ENCODE results near the gene CREB1.
A peak's percentile ranks its signal among the peaks of the same experiment; 100 is the strongest.
"Not testable (repeated sequence)": the region's sequence is repeated elsewhere in the genome, so short reads cannot be mapped to it uniquely, and the experiment has no call there.

The CREB1 gene

GRCh38 chr2:207632575-207633493, 103.1 kb downstream of the CREB1 start:
- WGBS (ENCODE audit: extremely low coverage, insufficient coverage, insufficient read length): no CpG with 5 or more reads among the region's 8 CpGs

DNA sequence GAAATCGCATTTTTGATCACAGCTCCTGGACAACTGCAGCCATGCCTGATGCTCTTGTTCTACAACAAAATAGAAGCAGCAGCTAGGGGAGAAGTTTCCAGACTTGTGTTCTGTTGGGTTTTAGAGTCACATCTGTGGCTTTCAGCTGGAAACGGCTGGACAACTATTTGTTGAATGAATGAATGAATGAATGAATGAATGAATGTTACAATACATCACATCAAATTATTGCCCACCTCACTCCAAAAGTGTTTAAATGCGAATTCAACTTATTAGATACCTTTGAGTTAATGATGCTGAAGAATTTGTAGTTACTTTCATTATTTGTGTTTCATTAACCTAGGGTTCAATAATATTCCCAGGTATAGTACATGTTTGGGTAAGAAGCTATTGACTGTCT, 103.9 kb downstream of the CREB1 start:
- no peak overlapping the region for H2BK120ac ChIP-seq (ENCODE audit: insufficient read depth, low read length, poor library complexity)
- no peak overlapping the region for H2AFZ ChIP-seq (ENCODE audit: insufficient read depth, low read length, poor library complexity)
- no peak overlapping the region for H3K14ac ChIP-seq (ENCODE audit: low read length)
- H2AK5ac ChIP-seq (ENCODE audit: low read length): no peak overlapping the region
- DNase-seq: peak in 1 of 2 donors; percentile 9
- no peak overlapping the region for H4K8ac ChIP-seq (ENCODE audit: low read depth, low read length)
- no peak overlapping the region for H3K4ac ChIP-seq (ENCODE audit: low read depth, low read length)
- H2BK5ac ChIP-seq (ENCODE audit: low read depth, low read length, poor library complexity): peak overlapping the region; percentile 33
- H3K9ac ChIP-seq (ENCODE audit: low read length): no peak overlapping the region
- H3K18ac ChIP-seq (ENCODE audit: low read length): no peak overlapping the region
- no peak overlapping the region for H2BK12ac ChIP-seq (ENCODE audit: low read length)
- no peaks in the 10 kb centered on the region for H3K27me3 ChIP-seq (ENCODE audit: insufficient read depth, low read length)
- H3K9me3 ChIP-seq (ENCODE audit: insufficient read depth, low read depth, low read length): no peaks in the 10 kb centered on the region
- H3K4me3 ChIP-seq (ENCODE audit: low read depth, low read length): no peak overlapping the region
- H3K79me2 ChIP-seq (ENCODE audit: control insufficient read depth, insufficient read depth, low read length, poor library complexity): no peaks in the 10 kb centered on the region
- H3K23ac ChIP-seq (ENCODE audit: low read length): no peak overlapping the region
- WGBS (ENCODE audit: extremely low coverage, insufficient coverage, insufficient read length): no CpG with 5 or more reads among the region's 3 CpGs
- peak overlapping the region; percentile 35 for H4K91ac ChIP-seq (ENCODE audit: low read depth, low read length)
- H3K4me1 ChIP-seq (ENCODE audit: control insufficient read depth in 1 of 2, insufficient read depth in 2 of 2, low read length in 2 of 2): peaks cover 5 to 10% of the 10 kb centered on the region in 2 experiments
- H3K36me3 ChIP-seq (ENCODE audit: control insufficient read depth in 1 of 2, insufficient read depth in 2 of 2, low read length in 2 of 2): no peaks in the 10 kb centered on the region
- no peak overlapping the region for H3K4me2 ChIP-seq (ENCODE audit: low read length)
- H4K12ac ChIP-seq (ENCODE audit: low read depth, low read length): no peak overlapping the region
- no peak overlapping the region for H3K27ac ChIP-seq (ENCODE audit: low read depth, low read length)
- no peaks in the 10 kb centered on the region for H3K79me1 ChIP-seq (ENCODE audit: low read length)

More at GRCh38 chr2:207632575-207633493, 103.1 kb downstream of the CREB1 start:
- H4K91ac ChIP-seq (ENCODE audit: low read depth, low read length): no peak overlapping the region
- no peak overlapping the region for H3K9ac ChIP-seq (ENCODE audit: low read length)
- H3K18ac ChIP-seq (ENCODE audit: low read length): no peak overlapping the region
- peaks cover 5 to 10% of the 10 kb centered on the region in 2 experiments for H3K4me1 ChIP-seq (ENCODE audit: control insufficient read depth in 1 of 2, insufficient read depth in 2 of 2, low read length in 2 of 2)
- no peaks in the 10 kb centered on the region for H3K79me1 ChIP-seq (ENCODE audit: low read length)
- no peak overlapping the region for H2AFZ ChIP-seq (ENCODE audit: insufficient read depth, low read length, poor library complexity)
- H3K9me3 ChIP-seq (ENCODE audit: insufficient read depth, low read depth, low read length): no peaks in the 10 kb centered on the region
- no peak overlapping the region for H2AK5ac ChIP-seq (ENCODE audit: low read length)
- H4K8ac ChIP-seq (ENCODE audit: low read depth, low read length): no peak overlapping the region
- no peak overlapping the region for H3K4ac ChIP-seq (ENCODE audit: low read depth, low read length)
- DNase-seq: peak; percentile 95 to 98
- no peaks in the 10 kb centered on the region for H3K79me2 ChIP-seq (ENCODE audit: control insufficient read depth, insufficient read depth, low read length, poor library complexity)
- no peak overlapping the region for H3K4me3 ChIP-seq (ENCODE audit: low read depth, low read length)
- no peak overlapping the region for H3K14ac ChIP-seq (ENCODE audit: low read length)
- peak overlapping the region; percentile 30 for H3K27ac ChIP-seq (ENCODE audit: low read depth, low read length)
- H3K4me2 ChIP-seq (ENCODE audit: low read length): no peak overlapping the region
- no peaks in the 10 kb centered on the region for H3K36me3 ChIP-seq (ENCODE audit: control insufficient read depth in 1 of 2, insufficient read depth in 2 of 2, low read length in 2 of 2)
- no peak overlapping the region for H4K12ac ChIP-seq (ENCODE audit: low read depth, low read length)
- H3K23ac ChIP-seq (ENCODE audit: low read length): no peak overlapping the region
- H2BK120ac ChIP-seq (ENCODE audit: insufficient read depth, low read length, poor library complexity): no peak overlapping the region
- no peak overlapping the region for H2BK5ac ChIP-seq (ENCODE audit: low read depth, low read length, poor library complexity)
- H3K27me3 ChIP-seq (ENCODE audit: insufficient read depth, low read length): no peaks in the 10 kb centered on the region
- H2BK12ac ChIP-seq (ENCODE audit: low read length): no peak overlapping the region

- no peak overlapping the region for H4K8ac ChIP-seq (ENCODE audit: low read depth, low read length)
- no peak overlapping the region for H2AK5ac ChIP-seq (ENCODE audit: low read length)
- WGBS (ENCODE audit: extremely low coverage, insufficient coverage, insufficient read length): no CpG with 5 or more reads among the region's 11 CpGs
Observed at GRCh38 chr2:207635468-207636200, 105.9 kb downstream of the CREB1 start.

DNA sequence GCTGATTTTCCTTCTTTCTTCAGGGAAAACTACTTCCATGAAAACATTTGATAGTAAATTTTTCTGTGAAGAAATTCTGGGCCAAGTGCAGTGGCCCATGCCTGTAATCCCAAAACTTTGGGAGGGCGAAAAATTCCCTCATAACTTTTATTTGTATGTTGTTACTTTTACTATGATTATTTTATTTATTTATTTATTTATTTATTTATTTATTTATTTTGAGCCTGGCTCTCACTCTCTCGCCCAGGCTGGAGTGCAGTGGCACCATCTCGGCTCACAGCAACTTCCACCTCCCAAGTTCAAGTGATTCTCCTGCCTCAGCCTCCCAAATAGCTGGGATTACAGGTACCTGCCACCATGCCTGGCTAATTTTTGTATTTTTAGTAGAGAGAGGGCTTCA, 109.5 kb downstream of the CREB1 start:
- not testable (repeated sequence) for H4K8ac ChIP-seq (ENCODE audit: low read depth, low read length); H3K36me3 ChIP-seq (ENCODE audit: control insufficient read depth in 1 of 2, insufficient read depth in 2 of 2, low read length in 2 of 2); H4K12ac ChIP-seq (ENCODE audit: low read depth, low read length); H2AFZ ChIP-seq (ENCODE audit: insufficient read depth, low read length, poor library complexity); H3K79me2 ChIP-seq (ENCODE audit: control insufficient read depth, insufficient read depth, low read length, poor library complexity); H3K18ac ChIP-seq (ENCODE audit: low read length); H2AK5ac ChIP-seq (ENCODE audit: low read length); H3K9ac ChIP-seq (ENCODE audit: low read length); H3K4me1 ChIP-seq (ENCODE audit: control insufficient read depth in 1 of 2, insufficient read depth in 2 of 2, low read length in 2 of 2); H3K27me3 ChIP-seq (ENCODE audit: insufficient read depth, low read length); H2BK120ac ChIP-seq (ENCODE audit: insufficient read depth, low read length, poor library complexity); H3K4ac ChIP-seq (ENCODE audit: low read depth, low read length); H3K23ac ChIP-seq (ENCODE audit: low read length); H2BK12ac ChIP-seq (ENCODE audit: low read length); H3K14ac ChIP-seq (ENCODE audit: low read length); H3K4me2 ChIP-seq (ENCODE audit: low read length); H3K4me3 ChIP-seq (ENCODE audit: low read depth, low read length); H3K27ac ChIP-seq (ENCODE audit: low read depth, low read length); H3K79me1 ChIP-seq (ENCODE audit: low read length); H2BK5ac ChIP-seq (ENCODE audit: low read depth, low read length, poor library complexity); DNase-seq; H3K9me3 ChIP-seq (ENCODE audit: insufficient read depth, low read depth, low read length); H4K91ac ChIP-seq (ENCODE audit: low read depth, low read length)
- WGBS (ENCODE audit: extremely low coverage, insufficient coverage, insufficient read length): no CpG with 5 or more reads among the region's 3 CpGs

More at GRCh38 chr2:207635468-207636200, 105.9 kb downstream of the CREB1 start:
- Histone ChIP-seq H3K79me2 (ENCODE audit: control insufficient read depth, insufficient read depth, low read length, poor library complexity) (no peaks in the 10 kb centered on the region), H2AFZ (ENCODE audit: insufficient read depth, low read length, poor library complexity) (no peak overlapping the region), H3K79me1 (ENCODE audit: low read length) (peaks cover 2% of the 10 kb centered on the region), H3K4ac (ENCODE audit: low read depth, low read length) (no peak overlapping the region), H3K9ac (ENCODE audit: low read length) (no peak overlapping the region), H3K4me1 (ENCODE audit: control insufficient read depth in 1 of 2, insufficient read depth in 2 of 2, low read length in 2 of 2) (peaks cover 5 to 10% of the 10 kb centered on the region in 2 experiments), H3K27me3 (ENCODE audit: insufficient read depth, low read length) (no peaks in the 10 kb centered on the region), H2BK5ac (ENCODE audit: low read depth, low read length, poor library complexity) (no peak overlapping the region), H3K23ac (ENCODE audit: low read length) (no peak overlapping the region), H3K36me3 (ENCODE audit: control insufficient read depth in 1 of 2, insufficient read depth in 2 of 2, low read length in 2 of 2) (no peaks in the 10 kb centered on the region), H3K18ac (ENCODE audit: low read length) (no peak overlapping the region), H3K14ac (ENCODE audit: low read length) (no peak overlapping the region), H3K9me3 (ENCODE audit: insufficient read depth, low read depth, low read length) (no peaks in the 10 kb centered on the region), H4K91ac (ENCODE audit: low read depth, low read length) (no peak overlapping the region), H3K4me2 (ENCODE audit: low read length) (no peak overlapping the region), H4K12ac (ENCODE audit: low read depth, low read length) (no peak overlapping the region), H2BK12ac (ENCODE audit: low read length) (peak overlapping the region; percentile 34), H3K27ac (ENCODE audit: low read depth, low read length) (peak overlapping the region; percentile 31), H2BK120ac (ENCODE audit: insufficient read depth, low read length, poor library complexity) (no peak overlapping the region), H3K4me3 (ENCODE audit: low read depth, low read length) (no peak overlapping the region)
- DNase-seq: peak; percentile 92 to 95
